SK-N-SH treated with all-trans-retinoic acid at 6 μM for 48 hours (cell line): ENCODE results near the gene CFP.

Source experiments
- ATAC-seq: fragments of 200-7000 bp; cut with Tn5 transposase; 3 replicates; pipeline ENCODE4 v1.9.1; 2020; ENCODE audit warnings: mild to moderate bottlenecking, moderate library complexity
- ARNTL ChIP-seq: fragments of 450-650 bp; formaldehyde crosslinking; IDR thresholded peaks from 2 replicates; pipeline ENCODE4 v1.5.0; 2020; ENCODE audit warnings: low read depth, mild to moderate bottlenecking, moderate library complexity, borderline replicate concordance
- BACH2 ChIP-seq: fragments of 250-450 bp; sonication (Bioruptor Pico); IDR thresholded peaks from 2 replicates; pipeline ENCODE4 v1.9.0; 2021; ENCODE audit warnings: mild to moderate bottlenecking, borderline replicate concordance
- CSDC2 ChIP-seq: fragments of 250-450 bp; sonication (Bioruptor Pico); IDR thresholded peaks from 2 replicates; pipeline ENCODE4 v1.5.0; 2020; ENCODE audit warnings: mild to moderate bottlenecking, moderate library complexity
- CSRNP3 ChIP-seq: fragments of 250-450 bp; sonication (Bioruptor Pico); IDR thresholded peaks from 2 replicates; pipeline ENCODE4 v1.5.1; 2021; ENCODE audit warnings: mild to moderate bottlenecking, moderate library complexity
- ESRRG ChIP-seq: fragments of 250-450 bp; sonication (Bioruptor Pico); IDR thresholded peaks from 2 replicates; pipeline ENCODE4 v1.6.1; 2021; ENCODE audit warnings: mild to moderate bottlenecking
- GLIS3 ChIP-seq: fragments of 250-450 bp; sonication (Bioruptor Pico); IDR thresholded peaks from 2 replicates; pipeline ENCODE4 v1.5.0; 2020; ENCODE audit warnings: mild to moderate bottlenecking, moderate library complexity
- ISL1 ChIP-seq: fragments of 250-450 bp; sonication (Bioruptor Pico); IDR thresholded peaks from 2 replicates; pipeline ENCODE4 v2.1.2; 2022; ENCODE audit warnings: mild to moderate bottlenecking, moderate library complexity
- OSR1 ChIP-seq: fragments of 250-450 bp; sonication (Bioruptor Pico); IDR thresholded peaks from 2 replicates; pipeline ENCODE4 v1.8.0; 2022; ENCODE audit warnings: moderate library complexity, mild to moderate bottlenecking, inconsistent platforms
- PATZ1 ChIP-seq: fragments of 250-450 bp; sonication (Bioruptor Pico); IDR thresholded peaks from 2 replicates; pipeline ENCODE4 v1.8.0; 2020; ENCODE audit warnings: mild to moderate bottlenecking, moderate library complexity, borderline replicate concordance
- PPARA ChIP-seq: fragments of 250-450 bp; sonication (Bioruptor Pico); IDR thresholded peaks from 2 replicates; pipeline ENCODE4 v1.5.0; 2020; ENCODE audit warnings: mild to moderate bottlenecking, borderline replicate concordance
- RARB ChIP-seq: fragments of 250-450 bp; sonication (Bioruptor Pico); IDR thresholded peaks from 2 replicates; pipeline ENCODE4 v1.8.0; 2021; ENCODE audit warnings: mild to moderate bottlenecking, moderate library complexity
- SNAI2 ChIP-seq: fragments of 250-450 bp; sonication (Bioruptor Pico); IDR thresholded peaks from 2 replicates; pipeline ENCODE4 v1.5.0; 2020; ENCODE audit warnings: mild to moderate bottlenecking, moderate library complexity
- TCF4 ChIP-seq: fragments of 250-450 bp; sonication (Bioruptor Pico); IDR thresholded peaks from 2 replicates; pipeline ENCODE4 v1.8.0; 2021; ENCODE audit warnings: mild to moderate bottlenecking, moderate library complexity, borderline replicate concordance
- TOX ChIP-seq: fragments of 250-450 bp; sonication (Bioruptor Pico); IDR thresholded peaks from 2 replicates; pipeline ENCODE4 v1.8.0; 2021; ENCODE audit warnings: mild to moderate bottlenecking, moderate library complexity, borderline replicate concordance
- TSHZ2 ChIP-seq: fragments of 250-450 bp; sonication (Bioruptor Pico); IDR thresholded peaks from 2 replicates; pipeline ENCODE4 v1.5.0; 2020; ENCODE audit warnings: mild to moderate bottlenecking, moderate library complexity
- ZC3H10 ChIP-seq: fragments of 250-450 bp; sonication (Bioruptor Pico); IDR thresholded peaks from 2 replicates; pipeline ENCODE4 v1.5.1; 2021; ENCODE audit warnings: mild to moderate bottlenecking, moderate library complexity
- ZFP3 ChIP-seq: fragments of 250-450 bp; sonication (Bioruptor Pico); IDR thresholded peaks from 2 replicates; pipeline ENCODE4 v1.5.0; 2020; ENCODE audit warnings: mild to moderate bottlenecking, moderate library complexity
- ZFP30 ChIP-seq: fragments of 450-650 bp; formaldehyde crosslinking; IDR thresholded peaks from 2 replicates; pipeline ENCODE4 v1.5.0; 2022; ENCODE audit warnings: mild to moderate bottlenecking, moderate library complexity
- ZNF565 ChIP-seq: fragments of 450-650 bp; formaldehyde crosslinking; conservative IDR thresholded peaks from 2 replicates; pipeline ENCODE4 v1.5.0; 2020; ENCODE audit warnings: low read depth, mild to moderate bottlenecking, moderate library complexity
- ZNF70 ChIP-seq: fragments of 450-650 bp; formaldehyde crosslinking; IDR thresholded peaks from 2 replicates; pipeline ENCODE4 v1.5.0; 2020; ENCODE audit warnings: mild to moderate bottlenecking, moderate library complexity
- ZNF8 ChIP-seq: fragments of 450-650 bp; formaldehyde crosslinking; IDR thresholded peaks from 2 replicates; pipeline ENCODE4 v1.5.0; 2020; ENCODE audit warnings: mild to moderate bottlenecking, moderate library complexity
- TF ChIP-seq, protein P1 (sequence below): fragments of 250-450 bp; sonication (Bioruptor Pico); IDR thresholded peaks from 2 replicates; pipeline ENCODE4 v1.5.1; 2020; ENCODE audit warnings: low read depth, mild to moderate bottlenecking, moderate library complexity
- TF ChIP-seq, protein P2 (sequence below): fragments of 250-450 bp; sonication (Bioruptor Pico); IDR thresholded peaks from 2 replicates; pipeline ENCODE4 v1.8.0; 2021; ENCODE audit warnings: low read depth, mild to moderate bottlenecking, moderate library complexity, borderline replicate concordance

The CFP gene

DNA sequence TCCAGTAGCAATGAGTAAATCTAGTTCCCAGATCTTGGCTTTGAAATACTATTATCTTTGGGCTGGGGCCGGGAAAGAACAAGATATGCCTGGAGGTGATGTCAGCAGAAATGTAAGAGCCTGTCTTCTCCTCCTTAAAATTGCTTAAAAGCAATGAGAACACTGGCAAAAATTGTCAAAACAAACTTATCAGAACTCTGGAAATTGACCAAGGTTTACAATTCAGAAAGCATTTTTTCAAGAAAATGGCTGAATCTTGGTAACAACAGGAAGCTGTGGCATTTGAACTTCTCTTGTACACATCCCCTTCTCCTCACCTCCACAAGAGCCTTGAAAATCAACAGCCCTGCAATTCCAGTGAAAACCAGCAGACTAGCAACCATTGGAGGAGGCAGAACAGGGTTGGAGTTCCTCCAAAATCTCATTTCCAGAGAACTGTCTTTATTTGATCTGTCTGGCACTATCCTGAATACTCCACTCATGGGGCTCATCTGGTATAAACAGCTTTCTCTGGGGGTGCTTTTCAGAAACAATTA lies 33.9 kb downstream of the CFP start:
- no peak for ATAC-seq
- TF ChIP-seq CSRNP3, result no peak
- no peak for TF ChIP-seq RARB (CRISPR knock-in tag)
- TF ChIP-seq PATZ1, result no peak
- TF ChIP-seq, protein P1, sequence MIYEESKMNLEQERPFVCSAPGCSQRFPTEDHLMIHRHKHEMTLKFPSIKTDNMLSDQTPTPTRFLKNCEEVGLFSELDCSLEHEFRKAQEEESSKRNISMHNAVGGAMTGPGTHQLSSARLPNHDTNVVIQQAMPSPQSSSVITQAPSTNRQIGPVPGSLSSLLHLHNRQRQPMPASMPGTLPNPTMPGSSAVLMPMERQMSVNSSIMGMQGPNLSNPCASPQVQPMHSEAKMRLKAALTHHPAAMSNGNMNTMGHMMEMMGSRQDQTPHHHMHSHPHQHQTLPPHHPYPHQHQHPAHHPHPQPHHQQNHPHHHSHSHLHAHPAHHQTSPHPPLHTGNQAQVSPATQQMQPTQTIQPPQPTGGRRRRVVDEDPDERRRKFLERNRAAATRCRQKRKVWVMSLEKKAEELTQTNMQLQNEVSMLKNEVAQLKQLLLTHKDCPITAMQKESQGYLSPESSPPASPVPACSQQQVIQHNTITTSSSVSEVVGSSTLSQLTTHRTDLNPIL (CRISPR knock-in tag), result no peak
- TF ChIP-seq, protein P2, sequence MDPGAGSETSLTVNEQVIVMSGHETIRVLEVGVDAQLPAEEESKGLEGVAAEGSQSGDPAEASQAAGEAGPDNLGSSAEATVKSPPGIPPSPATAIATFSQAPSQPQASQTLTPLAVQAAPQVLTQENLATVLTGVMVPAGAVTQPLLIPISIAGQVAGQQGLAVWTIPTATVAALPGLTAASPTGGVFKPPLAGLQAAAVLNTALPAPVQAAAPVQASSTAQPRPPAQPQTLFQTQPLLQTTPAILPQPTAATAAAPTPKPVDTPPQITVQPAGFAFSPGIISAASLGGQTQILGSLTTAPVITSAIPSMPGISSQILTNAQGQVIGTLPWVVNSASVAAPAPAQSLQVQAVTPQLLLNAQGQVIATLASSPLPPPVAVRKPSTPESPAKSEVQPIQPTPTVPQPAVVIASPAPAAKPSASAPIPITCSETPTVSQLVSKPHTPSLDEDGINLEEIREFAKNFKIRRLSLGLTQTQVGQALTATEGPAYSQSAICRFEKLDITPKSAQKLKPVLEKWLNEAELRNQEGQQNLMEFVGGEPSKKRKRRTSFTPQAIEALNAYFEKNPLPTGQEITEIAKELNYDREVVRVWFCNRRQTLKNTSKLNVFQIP (CRISPR knock-in tag), result no peak
- TF ChIP-seq ZC3H10, result no peak
- TF ChIP-seq BACH2 (CRISPR knock-in tag), result no peak
- no peak for TF ChIP-seq SNAI2
- no peak for TF ChIP-seq OSR1 (CRISPR knock-in tag)
- TF ChIP-seq CSDC2 (CRISPR knock-in tag), result no peak
- TF ChIP-seq ZFP3, result no peak
- TF ChIP-seq ISL1 (CRISPR knock-in tag), result no peak
- no peak for TF ChIP-seq TOX (CRISPR knock-in tag)
- TF ChIP-seq ZNF70 (CRISPR knock-in tag), result no peak
- no peak for TF ChIP-seq ZFP30 (CRISPR knock-in tag)
- TF ChIP-seq ZNF565 (CRISPR knock-in tag), result no peak
- no peak for TF ChIP-seq ESRRG (CRISPR knock-in tag)

GRCh38 chrX:47593522-47593921 lies 36.2 kb downstream of the CFP start:
- no peak for ATAC-seq
- no peak for TF ChIP-seq PPARA (CRISPR knock-in tag)
- TF ChIP-seq SNAI2, result no peak

GRCh38 chrX:47590984-47591383 lies 38.7 kb downstream of the CFP start:
- no peak for ATAC-seq
- TF ChIP-seq ZNF565 (CRISPR knock-in tag) (no peak), ZFP30 (CRISPR knock-in tag) (no peak)

GRCh38 chrX:47587906-47588735 lies 41.6 kb downstream of the CFP start:
- ATAC-seq, result no peak; the same call in 2 of the 3 replicates
- TF ChIP-seq BACH2 (CRISPR knock-in tag) (no peak), GLIS3 (CRISPR knock-in tag) (no peak), TCF4 (CRISPR knock-in tag) (no peak), TSHZ2 (CRISPR knock-in tag) (no peak), ZNF8 (no peak), ZFP30 (CRISPR knock-in tag) (no peak), ZNF565 (CRISPR knock-in tag) (no peak), ISL1 (CRISPR knock-in tag) (no peak), RARB (CRISPR knock-in tag) (no peak), OSR1 (CRISPR knock-in tag) (no peak), ARNTL (CRISPR knock-in tag) (no peak), ZNF70 (CRISPR knock-in tag) (no peak)
- TF ChIP-seq, protein P2 (CRISPR knock-in tag), result no peak
- TF ChIP-seq, all 23 proteins: peak for 0
